ENCODE measurements around the gene BLVRA.

DNA sequence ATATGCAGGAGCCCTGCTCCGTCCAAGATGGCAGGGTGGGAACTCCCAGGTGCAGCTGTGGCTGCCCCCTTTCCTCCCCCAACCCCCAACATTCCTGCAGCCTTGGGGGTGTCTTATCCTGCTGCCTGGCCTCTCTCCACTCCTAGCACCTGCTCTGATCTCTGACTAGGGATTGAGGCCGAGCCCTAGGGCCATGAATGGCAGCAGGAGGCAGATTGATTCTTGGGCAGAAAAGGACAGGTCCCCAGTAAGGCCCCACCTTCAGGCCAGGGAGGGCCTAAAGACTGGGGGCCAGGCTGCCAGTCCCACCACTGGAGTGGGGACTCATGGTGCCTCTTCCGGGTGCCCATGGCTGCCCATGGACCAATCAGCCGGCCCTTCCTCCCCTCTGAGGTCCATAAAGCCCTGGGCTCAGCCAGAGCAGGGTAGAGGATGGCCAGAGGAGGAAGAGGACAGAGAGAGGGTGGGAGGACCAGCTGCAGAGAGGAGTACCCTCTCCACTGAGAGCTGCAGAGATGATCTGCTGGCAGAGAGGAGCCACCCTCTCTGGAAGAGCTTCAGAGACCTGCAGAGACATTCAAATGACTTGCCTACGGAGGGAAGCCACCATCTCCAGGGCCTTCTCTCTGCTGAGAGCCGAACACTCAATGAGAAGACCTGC, 20.9 kb upstream of the BLVRA start:
- TF ChIP-seq, protein P1, sequence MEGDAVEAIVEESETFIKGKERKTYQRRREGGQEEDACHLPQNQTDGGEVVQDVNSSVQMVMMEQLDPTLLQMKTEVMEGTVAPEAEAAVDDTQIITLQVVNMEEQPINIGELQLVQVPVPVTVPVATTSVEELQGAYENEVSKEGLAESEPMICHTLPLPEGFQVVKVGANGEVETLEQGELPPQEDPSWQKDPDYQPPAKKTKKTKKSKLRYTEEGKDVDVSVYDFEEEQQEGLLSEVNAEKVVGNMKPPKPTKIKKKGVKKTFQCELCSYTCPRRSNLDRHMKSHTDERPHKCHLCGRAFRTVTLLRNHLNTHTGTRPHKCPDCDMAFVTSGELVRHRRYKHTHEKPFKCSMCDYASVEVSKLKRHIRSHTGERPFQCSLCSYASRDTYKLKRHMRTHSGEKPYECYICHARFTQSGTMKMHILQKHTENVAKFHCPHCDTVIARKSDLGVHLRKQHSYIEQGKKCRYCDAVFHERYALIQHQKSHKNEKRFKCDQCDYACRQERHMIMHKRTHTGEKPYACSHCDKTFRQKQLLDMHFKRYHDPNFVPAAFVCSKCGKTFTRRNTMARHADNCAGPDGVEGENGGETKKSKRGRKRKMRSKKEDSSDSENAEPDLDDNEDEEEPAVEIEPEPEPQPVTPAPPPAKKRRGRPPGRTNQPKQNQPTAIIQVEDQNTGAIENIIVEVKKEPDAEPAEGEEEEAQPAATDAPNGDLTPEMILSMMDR (IDR thresholded peaks at IDR 0.05; ENCODE audit: low read depth, low read length), result no peak
- no peak for TF ChIP-seq EZH2phosphoT487 (IDR thresholded peaks at IDR 0.05; ENCODE audit: low read depth)

Measured in OCI-LY3 (cell line).